WTC11 (cell line): ENCODE measurements around the gene TFPT.
"Not testable (repeated sequence)": the region's sequence is repeated elsewhere in the genome, so short reads cannot be mapped to it uniquely, and the experiment has no call there.

Experiments used
- CBFB ChIP-seq: sonication (generic); formaldehyde crosslinking; IDR thresholded peaks from 2 replicates; pipeline ENCODE4 v1.8.1; 2022; ENCODE audit warnings: mild to moderate bottlenecking, low read depth, missing genetic modification reagents
- CREB1 ChIP-seq: sonication (generic); formaldehyde crosslinking; IDR thresholded peaks from 2 replicates; pipeline ENCODE4 v1.8.0; 2023; ENCODE audit warnings: mild to moderate bottlenecking, missing genetic modification reagents
- NFATC4 ChIP-seq: fragments of 250-450 bp; sonication (Bioruptor Pico); IDR thresholded peaks from 2 replicates; pipeline ENCODE4 v1.9.0; 2021; ENCODE audit warnings: mild to moderate bottlenecking
- NFE2L1 ChIP-seq: sonication (generic); formaldehyde crosslinking; IDR thresholded peaks from 2 replicates; pipeline ENCODE4 v1.8.1; 2023; ENCODE audit warnings: missing genetic modification reagents
- TCF7 ChIP-seq: sonication (generic); formaldehyde crosslinking; IDR thresholded peaks from 2 replicates; pipeline ENCODE4 v1.8.0; 2022; ENCODE audit warnings: mild to moderate bottlenecking, low read depth, missing genetic modification reagents, moderate library complexity
- TF ChIP-seq, protein P1 (sequence below): fragments of 200-600 bp; IDR thresholded peaks from 2 replicates; pipeline ENCODE4 v1.8.0; 2022; ENCODE audit warnings: antibody characterized with exemption
- TF ChIP-seq, protein P2 (sequence below): sonication (generic); formaldehyde crosslinking; IDR thresholded peaks from 2 replicates; pipeline ENCODE4 v1.8.0; 2022; ENCODE audit warnings: mild to moderate bottlenecking, missing genetic modification reagents
- TF ChIP-seq, protein P3 (sequence below): sonication (generic); formaldehyde crosslinking; IDR thresholded peaks from 2 replicates; pipeline ENCODE4 v1.8.1; 2023; ENCODE audit warnings: mild to moderate bottlenecking, missing genetic modification reagents

DNA sequence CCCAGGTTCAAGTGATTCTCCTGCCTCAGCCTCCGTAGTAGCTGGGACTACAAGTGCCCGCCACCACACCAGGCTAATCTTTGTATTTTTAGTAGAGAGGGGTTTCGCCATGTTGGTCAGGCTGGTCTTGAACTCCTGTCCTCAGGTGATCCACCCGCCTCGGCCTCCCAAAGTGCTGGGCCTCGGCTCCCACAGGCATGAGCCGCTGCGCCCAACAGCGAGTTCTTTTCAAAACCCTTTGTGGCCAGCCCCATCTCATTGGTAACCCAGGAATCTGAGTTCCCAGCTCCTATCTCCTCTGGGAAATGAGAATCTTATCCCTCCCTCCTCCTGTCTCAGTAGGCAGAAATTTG is 15.6 kb downstream of the TFPT start:
- TF ChIP-seq, protein P1, sequence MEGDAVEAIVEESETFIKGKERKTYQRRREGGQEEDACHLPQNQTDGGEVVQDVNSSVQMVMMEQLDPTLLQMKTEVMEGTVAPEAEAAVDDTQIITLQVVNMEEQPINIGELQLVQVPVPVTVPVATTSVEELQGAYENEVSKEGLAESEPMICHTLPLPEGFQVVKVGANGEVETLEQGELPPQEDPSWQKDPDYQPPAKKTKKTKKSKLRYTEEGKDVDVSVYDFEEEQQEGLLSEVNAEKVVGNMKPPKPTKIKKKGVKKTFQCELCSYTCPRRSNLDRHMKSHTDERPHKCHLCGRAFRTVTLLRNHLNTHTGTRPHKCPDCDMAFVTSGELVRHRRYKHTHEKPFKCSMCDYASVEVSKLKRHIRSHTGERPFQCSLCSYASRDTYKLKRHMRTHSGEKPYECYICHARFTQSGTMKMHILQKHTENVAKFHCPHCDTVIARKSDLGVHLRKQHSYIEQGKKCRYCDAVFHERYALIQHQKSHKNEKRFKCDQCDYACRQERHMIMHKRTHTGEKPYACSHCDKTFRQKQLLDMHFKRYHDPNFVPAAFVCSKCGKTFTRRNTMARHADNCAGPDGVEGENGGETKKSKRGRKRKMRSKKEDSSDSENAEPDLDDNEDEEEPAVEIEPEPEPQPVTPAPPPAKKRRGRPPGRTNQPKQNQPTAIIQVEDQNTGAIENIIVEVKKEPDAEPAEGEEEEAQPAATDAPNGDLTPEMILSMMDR, result not testable (repeated sequence)
- TF ChIP-seq TCF7; NFE2L1 (CRISPR knock-in tag); CREB1; CBFB (CRISPR knock-in tag); NFATC4 (CRISPR knock-in tag): not testable (repeated sequence)
- TF ChIP-seq, protein P2, sequence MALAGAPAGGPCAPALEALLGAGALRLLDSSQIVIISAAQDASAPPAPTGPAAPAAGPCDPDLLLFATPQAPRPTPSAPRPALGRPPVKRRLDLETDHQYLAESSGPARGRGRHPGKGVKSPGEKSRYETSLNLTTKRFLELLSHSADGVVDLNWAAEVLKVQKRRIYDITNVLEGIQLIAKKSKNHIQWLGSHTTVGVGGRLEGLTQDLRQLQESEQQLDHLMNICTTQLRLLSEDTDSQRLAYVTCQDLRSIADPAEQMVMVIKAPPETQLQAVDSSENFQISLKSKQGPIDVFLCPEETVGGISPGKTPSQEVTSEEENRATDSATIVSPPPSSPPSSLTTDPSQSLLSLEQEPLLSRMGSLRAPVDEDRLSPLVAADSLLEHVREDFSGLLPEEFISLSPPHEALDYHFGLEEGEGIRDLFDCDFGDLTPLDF (CRISPR knock-in tag), result not testable (repeated sequence)
- TF ChIP-seq, protein P3, sequence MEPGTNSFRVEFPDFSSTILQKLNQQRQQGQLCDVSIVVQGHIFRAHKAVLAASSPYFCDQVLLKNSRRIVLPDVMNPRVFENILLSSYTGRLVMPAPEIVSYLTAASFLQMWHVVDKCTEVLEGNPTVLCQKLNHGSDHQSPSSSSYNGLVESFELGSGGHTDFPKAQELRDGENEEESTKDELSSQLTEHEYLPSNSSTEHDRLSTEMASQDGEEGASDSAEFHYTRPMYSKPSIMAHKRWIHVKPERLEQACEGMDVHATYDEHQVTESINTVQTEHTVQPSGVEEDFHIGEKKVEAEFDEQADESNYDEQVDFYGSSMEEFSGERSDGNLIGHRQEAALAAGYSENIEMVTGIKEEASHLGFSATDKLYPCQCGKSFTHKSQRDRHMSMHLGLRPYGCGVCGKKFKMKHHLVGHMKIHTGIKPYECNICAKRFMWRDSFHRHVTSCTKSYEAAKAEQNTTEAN (CRISPR knock-in tag), result not testable (repeated sequence)
